VCaP (cell line): ENCODE measurements around the gene SASH3.
"Not testable (repeated sequence)": the region's sequence is repeated elsewhere in the genome, so short reads cannot be mapped to it uniquely, and the experiment has no call there.

Experiments
- H3K27ac ChIP-seq: fragments of 450-650 bp; 2 replicates; pipeline ENCODE4 v1.5.1; 2017
- TF ChIP-seq, protein P1 (sequence below): fragments of 450-650 bp; conservative IDR thresholded peaks from 2 replicates; pipeline ENCODE4 v1.5.1; 2017; ENCODE audit warnings: mild to moderate bottlenecking, moderate library complexity

The SASH3 gene

DNA sequence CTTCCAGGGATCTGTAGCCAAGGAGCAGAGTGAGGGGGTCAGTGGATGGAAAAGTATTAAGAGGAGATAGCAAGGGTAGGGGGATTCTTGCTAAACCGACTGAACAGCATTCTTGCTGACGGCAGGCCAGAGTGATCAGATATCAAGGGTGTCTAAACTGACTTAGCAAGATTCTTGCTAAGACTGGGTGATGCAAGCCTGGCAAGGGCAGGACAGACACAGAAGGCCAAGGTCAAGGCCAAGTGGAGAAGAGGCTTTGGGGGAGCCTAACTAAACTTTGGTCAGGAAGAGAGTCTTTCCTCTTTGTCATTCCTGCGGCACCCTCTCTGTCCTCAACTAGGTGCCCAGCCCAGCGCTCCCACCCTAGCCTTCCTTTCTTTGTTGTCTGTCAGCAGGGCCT lies 40.2 kb upstream of the SASH3 start:
- TF ChIP-seq, protein P1, sequence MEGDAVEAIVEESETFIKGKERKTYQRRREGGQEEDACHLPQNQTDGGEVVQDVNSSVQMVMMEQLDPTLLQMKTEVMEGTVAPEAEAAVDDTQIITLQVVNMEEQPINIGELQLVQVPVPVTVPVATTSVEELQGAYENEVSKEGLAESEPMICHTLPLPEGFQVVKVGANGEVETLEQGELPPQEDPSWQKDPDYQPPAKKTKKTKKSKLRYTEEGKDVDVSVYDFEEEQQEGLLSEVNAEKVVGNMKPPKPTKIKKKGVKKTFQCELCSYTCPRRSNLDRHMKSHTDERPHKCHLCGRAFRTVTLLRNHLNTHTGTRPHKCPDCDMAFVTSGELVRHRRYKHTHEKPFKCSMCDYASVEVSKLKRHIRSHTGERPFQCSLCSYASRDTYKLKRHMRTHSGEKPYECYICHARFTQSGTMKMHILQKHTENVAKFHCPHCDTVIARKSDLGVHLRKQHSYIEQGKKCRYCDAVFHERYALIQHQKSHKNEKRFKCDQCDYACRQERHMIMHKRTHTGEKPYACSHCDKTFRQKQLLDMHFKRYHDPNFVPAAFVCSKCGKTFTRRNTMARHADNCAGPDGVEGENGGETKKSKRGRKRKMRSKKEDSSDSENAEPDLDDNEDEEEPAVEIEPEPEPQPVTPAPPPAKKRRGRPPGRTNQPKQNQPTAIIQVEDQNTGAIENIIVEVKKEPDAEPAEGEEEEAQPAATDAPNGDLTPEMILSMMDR = no peak
- no peak overlapping the region for H3K27ac ChIP-seq

GRCh38 chrX:129741880-129742758 lies 37.6 kb upstream of the SASH3 start:
- TF ChIP-seq, protein P1 = no peak
- no peak overlapping the region for H3K27ac ChIP-seq

DNA sequence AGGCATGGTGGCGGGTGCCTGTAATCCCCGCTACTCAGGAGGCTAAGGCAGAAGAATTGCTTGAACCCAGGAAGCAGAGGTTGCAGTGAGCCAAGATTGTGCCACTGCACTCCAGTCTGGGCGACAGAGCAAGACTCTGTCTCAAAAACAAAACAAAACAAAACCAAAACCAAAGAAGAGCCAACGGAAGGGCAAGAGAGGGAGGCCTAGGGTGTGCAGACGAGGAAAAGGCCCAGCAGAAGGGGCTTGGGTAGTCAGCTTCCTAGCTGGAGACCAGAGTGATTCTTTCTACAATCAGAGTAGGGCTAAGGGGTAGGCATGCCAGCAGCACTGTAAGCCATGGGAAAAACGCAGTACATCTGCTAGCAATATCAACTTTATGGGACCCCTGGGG lies 37.0 kb upstream of the SASH3 start:
- H3K27ac ChIP-seq = not testable (repeated sequence)

DNA sequence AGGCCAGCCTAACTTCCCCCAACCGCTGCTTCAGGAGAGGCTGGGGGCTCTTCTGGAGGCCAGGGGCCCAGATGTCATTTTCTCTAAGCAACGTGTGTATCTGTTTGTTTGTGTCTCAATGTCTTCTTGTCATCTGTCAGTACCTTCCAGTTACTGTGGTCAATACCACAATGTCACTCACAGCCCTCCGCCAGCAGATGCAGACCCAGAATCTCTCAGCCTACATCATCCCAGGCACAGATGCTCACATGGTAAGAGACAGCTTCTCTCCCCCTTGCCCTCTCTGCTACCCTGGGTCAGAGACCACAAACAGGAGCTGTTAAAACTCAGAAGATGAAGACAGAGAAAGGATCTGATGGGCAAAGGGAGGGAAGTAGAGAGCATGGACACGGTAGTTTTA lies 35.9 kb upstream of the SASH3 start:
- TF ChIP-seq, protein P1 = no peak
- no peak overlapping the region for H3K27ac ChIP-seq

- no peak overlapping the region for H3K27ac ChIP-seq
- TF ChIP-seq, protein P1 = no peak
Measured at GRCh38 chrX:129744861-129745321, 34.9 kb upstream of the SASH3 start.

- H3K27ac ChIP-seq = no peak overlapping the region
- TF ChIP-seq, protein P1 = no peak
Measured at GRCh38 chrX:129746557-129747470, 32.9 kb upstream of the SASH3 start.

GRCh38 chrX:129747533-129747932 lies 32.2 kb upstream of the SASH3 start:
- H3K27ac ChIP-seq = no peak overlapping the region
- TF ChIP-seq, protein P1 = no peak
